HL-60 (cell line): ENCODE results near the gene DIP2B.

Source experiments
- CTCF ChIP-seq: IDR thresholded peaks from one replicate; pipeline ENCODE4 v1.5.1; 2011; ENCODE audit warnings: low read length, control low read depth, inconsistent platforms; ENCODE audit not compliant: insufficient read depth
- GABPA ChIP-seq: IDR thresholded peaks from 2 replicates; pipeline ENCODE4 v1.6.1; 2012; ENCODE audit warnings: low read depth
- POLR2AphosphoS5 ChIP-seq: IDR thresholded peaks from 2 replicates; pipeline ENCODE4 v1.6.1; 2012; ENCODE audit warnings: low read depth
- REST ChIP-seq: IDR thresholded peaks from 2 replicates; pipeline ENCODE4 v1.6.1; 2012; ENCODE audit warnings: low read depth; ENCODE audit not compliant: insufficient replicate concordance
- SPI1 ChIP-seq: IDR thresholded peaks from 2 replicates; pipeline ENCODE4 v1.6.1; 2012; ENCODE audit warnings: low read depth, mild to moderate bottlenecking, borderline replicate concordance

- no peak for TF ChIP-seq CTCF
- TF ChIP-seq POLR2AphosphoS5: no peak
- TF ChIP-seq REST: no peak
- no peak for TF ChIP-seq GABPA
- no peak for TF ChIP-seq SPI1
Observed at GRCh38 chr12:50732591-50732990, 227.8 kb downstream of the DIP2B start.
